ENCODE data around the gene PSD2. TPM values are rescaled to one million over a fixed set of nuclear protein-coding genes. Genes with fewer than 3 reads are reported as not detected.

The PSD2 gene
- total and polyA plus RNA-seq, 8 donors = 0.06 to 0.66 (median 0.16) TPM

DNA sequence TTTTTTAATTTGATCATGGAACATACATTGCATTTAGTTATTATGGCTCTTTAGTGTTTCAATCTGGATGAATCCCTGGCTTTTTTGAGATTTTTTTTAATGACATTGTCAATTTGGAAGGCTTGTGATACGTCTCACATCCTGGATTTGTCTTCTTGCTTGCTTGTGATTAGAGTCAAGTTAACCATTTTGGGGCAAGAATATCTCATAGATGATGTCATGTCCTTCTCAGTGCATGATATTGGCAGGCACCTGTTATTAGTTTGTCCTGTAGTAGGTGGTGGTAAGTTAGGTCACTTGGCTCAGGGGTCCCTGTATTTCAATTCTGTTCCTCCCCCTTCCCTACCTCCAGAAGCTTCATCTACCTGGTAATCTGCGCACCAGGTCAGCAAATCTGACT, 3.3 kb downstream of the PSD2 start:
- intact Hi-C loops (cut with DNase I) = no loop called here
- FAIRE-seq (no peak), ATAC-seq (no peak), DNase-seq (no peak)
- no peaks in the 10 kb centered on the region for H3K9me3 ChIP-seq
- no peak overlapping the region for H3K27ac ChIP-seq
- H3K4me1 ChIP-seq = no peaks in the 10 kb centered on the region
- no peak for TF ChIP-seq CTCF (IDR thresholded peaks at IDR 0.05)
- 85 to 86% methylated on average over 2 of the region's 2 CpGs for WGBS, 2 donors
- no peaks in the 10 kb centered on the region for H3K36me3 ChIP-seq
- no peak overlapping the region for H3K4me3 ChIP-seq
- H3K27me3 ChIP-seq = peaks cover 0 to 20% (median 5%) of the 10 kb centered on the region in 4 donors

GRCh38 chr5:139799359-139799758, 3.8 kb downstream of the PSD2 start:
- no peak overlapping the region for H3K27ac ChIP-seq
- no peaks in the 10 kb centered on the region for H3K36me3 ChIP-seq
- no peak overlapping the region for H3K4me3 ChIP-seq
- ATAC-seq (no peak), FAIRE-seq (no peak), DNase-seq (no peak)
- H3K9me3 ChIP-seq = no peaks in the 10 kb centered on the region
- intact Hi-C loops (cut with DNase I) = no loop called here
- H3K4me1 ChIP-seq = no peaks in the 10 kb centered on the region
- H3K27me3 ChIP-seq = peaks cover 0 to 20% (median 5%) of the 10 kb centered on the region in 4 donors
- TF ChIP-seq CTCF (IDR thresholded peaks at IDR 0.05) = no peak

DNA sequence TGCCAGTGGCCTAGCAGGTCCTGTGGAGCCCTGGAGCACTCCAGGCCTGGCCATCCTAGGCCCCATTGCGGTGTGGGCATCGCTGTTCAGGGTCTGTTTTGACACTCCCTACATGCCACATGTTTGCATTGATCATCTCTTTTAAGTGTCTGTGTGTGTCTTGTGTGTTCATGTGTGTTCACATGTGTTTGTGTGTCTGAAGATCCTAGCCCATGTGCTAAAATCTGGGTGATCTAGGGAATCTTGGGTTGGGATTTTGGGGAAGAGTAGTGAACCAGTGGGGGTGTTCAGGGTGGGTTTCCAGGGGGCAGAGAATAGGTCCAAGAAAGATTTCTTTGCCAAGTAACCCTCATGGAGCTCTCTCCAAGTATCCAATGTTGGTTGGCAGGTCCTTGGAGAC, 8.4 kb downstream of the PSD2 start:
- intact Hi-C loops (cut with DNase I) = no loop called here
- Histone ChIP-seq H3K4me3 (no peak overlapping the region), H3K9me3 (no peaks in the 10 kb centered on the region), H3K4me1 (no peaks in the 10 kb centered on the region), H3K27ac (no peak overlapping the region), H3K36me3 (no peaks in the 10 kb centered on the region), H3K27me3 (no peaks in the 10 kb centered on the region)
- TF ChIP-seq CTCF (IDR thresholded peaks at IDR 0.05) = no peak
- WGBS, 2 donors = 95 to 98% methylated on average over 2 of the region's 2 CpGs
- DNase-seq (no peak), ATAC-seq (no peak), FAIRE-seq (no peak)

DNA sequence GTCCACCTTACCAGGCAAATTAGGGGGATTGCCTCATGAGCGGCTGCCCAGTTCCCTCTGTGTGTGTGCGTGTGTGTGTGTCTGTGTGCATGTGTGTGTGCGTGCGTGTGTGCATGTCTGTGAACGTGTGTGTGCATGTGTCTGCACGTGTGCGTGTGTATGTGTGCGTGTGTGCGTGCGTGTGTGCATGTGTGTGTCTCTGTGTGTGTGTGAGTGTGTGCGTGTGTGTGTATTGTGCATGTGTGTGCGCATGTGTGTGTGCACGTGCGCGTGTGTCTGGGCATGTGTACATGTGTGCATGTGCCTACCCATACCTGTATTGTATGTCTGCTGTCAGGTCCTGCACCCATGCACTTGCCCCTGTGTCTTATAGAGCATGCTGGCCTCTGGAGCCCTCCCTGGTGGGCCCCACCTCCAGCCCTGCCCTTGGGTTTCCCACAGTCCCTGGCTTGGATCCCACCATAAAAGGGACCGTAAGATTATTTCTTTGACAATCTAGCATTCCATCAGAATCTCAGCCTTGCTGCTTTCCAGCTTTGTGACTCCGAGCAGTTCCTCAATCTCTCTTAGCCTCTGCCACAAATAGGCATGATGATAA, 9.3 kb downstream of the PSD2 start:
- no peak for TF ChIP-seq CTCF (IDR thresholded peaks at IDR 0.05)
- H3K36me3 ChIP-seq = no peaks in the 10 kb centered on the region
- H3K27me3 ChIP-seq = no peaks in the 10 kb centered on the region
- H3K4me1 ChIP-seq = no peaks in the 10 kb centered on the region
- DNase-seq (peak in 1 of 6 donors; percentile 16), ATAC-seq (no peak), FAIRE-seq (no peak)
- no peak overlapping the region for H3K4me3 ChIP-seq
- 90 to 94% methylated on average over 17 of the region's 17 CpGs for WGBS, 2 donors
- intact Hi-C loops (cut with DNase I) = no loop called here
- H3K9me3 ChIP-seq = no peaks in the 10 kb centered on the region
- H3K27ac ChIP-seq = no peak overlapping the region

- H3K4me3 ChIP-seq = no peak overlapping the region
- ATAC-seq = no peak
- H3K4me1 ChIP-seq = no peaks in the 10 kb centered on the region
- no peaks in the 10 kb centered on the region for H3K9me3 ChIP-seq
- no peaks in the 10 kb centered on the region for H3K36me3 ChIP-seq
- no peak for FAIRE-seq
- no peak for TF ChIP-seq CTCF (IDR thresholded peaks at IDR 0.05)
- WGBS, 2 donors = 95 to 97% methylated on average over 2 of the region's 2 CpGs
- no peaks in the 10 kb centered on the region for H3K27me3 ChIP-seq
- peak in 1 of 6 donors; percentile 8 for DNase-seq
- H3K27ac ChIP-seq = no peak overlapping the region
- intact Hi-C loops (cut with DNase I) = no loop called here
Observed at GRCh38 chr5:139805545-139805944, 9.9 kb downstream of the PSD2 start.

All from pancreas (tissue), 10 donors.